Adrenal gland (tissue), 12 donors: ENCODE results near the gene MAPKBP1. TPM values are rescaled to one million over a fixed set of nuclear protein-coding genes. Genes with fewer than 3 reads are reported as not detected.

Experiments used
- DNase-seq, 7 donors: peaks; one replicate each; pipeline ENCODE4 v3.0.0-alpha.2; 2019 to 2020
- H3K27ac ChIP-seq, 5 donors: fragments of 200-600 bp; sonication (generic) in 4 of 5; 1 replicate in 3 of 5; 2 replicates in 2 of 5; pipeline versions ENCODE4 v1.5.1 to v1.8.0; 2016 to 2020; ENCODE audit warnings: mild to moderate bottlenecking in 1 of 5
- H3K27me3 ChIP-seq: fragments of 200-600 bp; 2 replicates; pipeline ENCODE4 v1.8.0; 2021
- H3K36me3 ChIP-seq, 2 donors: fragments of 200-600 bp; replicated peaks in 1 of 2; 1 replicate in 1 of 2; 2 replicates in 1 of 2; pipeline versions ENCODE4 v1.5.1 to v1.8.0; 2018 to 2022
- H3K4me1 ChIP-seq, 2 donors: fragments of 200-600 bp; replicated peaks in 1 of 2; 1 replicate in 1 of 2; 2 replicates in 1 of 2; pipeline versions ENCODE4 v1.5.1 to v1.8.0; 2018 to 2021
- H3K4me3 ChIP-seq, 4 donors: fragments of 200-600 bp; sonication (generic) in 3 of 4; one replicate each; pipeline ENCODE4 v1.5.1; 2016 to 2018
- H3K9me3 ChIP-seq, 3 donors: fragments of 200-600 bp; sonication (generic) in 1 of 3; replicated peaks in 1 of 3; 1 replicate in 2 of 3; 2 replicates in 1 of 3; pipeline versions ENCODE4 v1.5.1 to v1.8.0; 2016 to 2021
- POLR2A ChIP-seq, 2 donors: fragments of 450-650 bp; IDR thresholded peaks; one replicate each; pipeline ENCODE4 v1.6.1; 2017; ENCODE audit warnings: antibody characterized with exemption in 2 of 2, mild to moderate bottlenecking in 2 of 2, moderate library complexity in 1 of 2
- WGBS, 4 donors: extraction: QIAGEN DNeasy Blood & Tissue Kit in 2 of 4; methylation state at CpG; one replicate each; pipeline versions ENCODE4 v1.1.5 to v1.1.7; 2013 to 2017; 5-methylcytosine and 5-hydroxymethylcytosine counted together
- intact Hi-C, 2 donors: fragments of 100-400 bp; cut with DNase I; formaldehyde crosslinking; loops; one replicate each; pipeline versions ENCODE4 v1.14.1 to v1.15.0; 2022 to 2023
- polyA plus RNA-seq, 3 donors: library from polyadenylated mRNA; stranded (reverse); fragments of 200-250 nt in 2 of 3; fragments of 350-450 nt in 1 of 3; fragmentation: Illumina TruSeq in 1 of 3; extraction: RNeasy Lipid Tissue Mini Kit (QIAGEN cat#74804) in 1 of 3; gene quantifications; one replicate each; pipeline ENCODE4 v1.2.3, GENCODE V29; 2013 to 2014
- total RNA-seq, 9 donors: library from RNA; depleted of rRNA in 4 of 9; stranded (reverse); fragments of >200 nt in 4 of 9; fragments of 120-200 nt in 1 of 9; fragmentation: NEBNext Ultra II Directional in 1 of 9; extraction: Animal tissue kit (Norgen Biotek cat#: 25700) in 1 of 9; gene quantifications; one replicate each; pipeline versions ENCODE4 v1.1.0 to v1.2.4, GENCODE V29; 2013 to 2023
- TF ChIP-seq, protein P1 (sequence below), 6 experiments: fragments of 450-650 bp in 4 of 6; fragments of 200-600 bp in 2 of 6; sonication (generic) in 1 of 6; IDR thresholded peaks; 1 replicate in 5 of 6; 2 replicates in 1 of 6; pipeline versions ENCODE4 v1.5.1 to v1.8.0; 2016 to 2021; ENCODE audit warnings: antibody characterized with exemption in 6 of 6, mild to moderate bottlenecking in 2 of 6, moderate library complexity in 1 of 6
- donor health status: healthy with polysubstance abuse.
- donor health status: Bipolar disorder and iron deficiency.
- donor health status: DM: yes; HTN: yes; CAD: no.
- donor health status: DM: no; HTN: no; CAD: no.
- donor health status: DM: no; HTN: no; CAD: no.
- donor health status: DM: yes; HTN: yes; CAD: no.

Gene MAPKBP1
- total and polyA plus RNA-seq, 12 donors = 10.1 to 60.7 (median 22.8) TPM

DNA sequence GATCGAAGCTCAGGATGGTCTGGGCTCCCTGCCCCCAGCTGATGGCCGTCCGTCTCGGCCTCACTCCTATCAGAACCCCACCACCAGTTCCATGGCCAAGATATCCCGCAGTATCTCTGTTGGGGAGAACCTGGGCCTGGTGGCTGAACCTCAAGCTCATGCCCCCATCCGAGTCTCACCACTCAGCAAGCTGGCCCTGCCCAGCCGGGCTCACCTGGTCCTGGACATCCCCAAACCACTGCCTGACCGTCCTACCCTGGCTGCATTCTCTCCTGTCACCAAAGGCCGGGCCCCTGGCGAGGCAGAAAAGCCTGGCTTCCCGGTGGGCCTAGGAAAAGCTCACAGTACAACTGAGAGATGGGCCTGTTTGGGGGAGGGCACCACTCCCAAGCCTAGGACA is 49.2 kb downstream of the MAPKBP1 start:
- Histone ChIP-seq H3K9me3 (no peaks in the 10 kb centered on the region), H3K4me3 (no peak overlapping the region), H3K27me3 (no peaks in the 10 kb centered on the region), H3K36me3 (peaks cover 0 to 68% of the 10 kb centered on the region in 2 donors), H3K4me1 (peaks cover 6 to 7% of the 10 kb centered on the region in 2 donors), H3K27ac (no peak overlapping the region)
- no peak for TF ChIP-seq POLR2A (IDR thresholded peaks at IDR 0.05)
- TF ChIP-seq, protein P1, sequence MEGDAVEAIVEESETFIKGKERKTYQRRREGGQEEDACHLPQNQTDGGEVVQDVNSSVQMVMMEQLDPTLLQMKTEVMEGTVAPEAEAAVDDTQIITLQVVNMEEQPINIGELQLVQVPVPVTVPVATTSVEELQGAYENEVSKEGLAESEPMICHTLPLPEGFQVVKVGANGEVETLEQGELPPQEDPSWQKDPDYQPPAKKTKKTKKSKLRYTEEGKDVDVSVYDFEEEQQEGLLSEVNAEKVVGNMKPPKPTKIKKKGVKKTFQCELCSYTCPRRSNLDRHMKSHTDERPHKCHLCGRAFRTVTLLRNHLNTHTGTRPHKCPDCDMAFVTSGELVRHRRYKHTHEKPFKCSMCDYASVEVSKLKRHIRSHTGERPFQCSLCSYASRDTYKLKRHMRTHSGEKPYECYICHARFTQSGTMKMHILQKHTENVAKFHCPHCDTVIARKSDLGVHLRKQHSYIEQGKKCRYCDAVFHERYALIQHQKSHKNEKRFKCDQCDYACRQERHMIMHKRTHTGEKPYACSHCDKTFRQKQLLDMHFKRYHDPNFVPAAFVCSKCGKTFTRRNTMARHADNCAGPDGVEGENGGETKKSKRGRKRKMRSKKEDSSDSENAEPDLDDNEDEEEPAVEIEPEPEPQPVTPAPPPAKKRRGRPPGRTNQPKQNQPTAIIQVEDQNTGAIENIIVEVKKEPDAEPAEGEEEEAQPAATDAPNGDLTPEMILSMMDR (IDR thresholded peaks at IDR 0.05) = no peak
- no peak for DNase-seq
- intact Hi-C loops = no loop called here
- 88 to 100% (median 92%) methylated on average over 2 to 11 of the region's 11 CpGs for WGBS, 4 donors

DNA sequence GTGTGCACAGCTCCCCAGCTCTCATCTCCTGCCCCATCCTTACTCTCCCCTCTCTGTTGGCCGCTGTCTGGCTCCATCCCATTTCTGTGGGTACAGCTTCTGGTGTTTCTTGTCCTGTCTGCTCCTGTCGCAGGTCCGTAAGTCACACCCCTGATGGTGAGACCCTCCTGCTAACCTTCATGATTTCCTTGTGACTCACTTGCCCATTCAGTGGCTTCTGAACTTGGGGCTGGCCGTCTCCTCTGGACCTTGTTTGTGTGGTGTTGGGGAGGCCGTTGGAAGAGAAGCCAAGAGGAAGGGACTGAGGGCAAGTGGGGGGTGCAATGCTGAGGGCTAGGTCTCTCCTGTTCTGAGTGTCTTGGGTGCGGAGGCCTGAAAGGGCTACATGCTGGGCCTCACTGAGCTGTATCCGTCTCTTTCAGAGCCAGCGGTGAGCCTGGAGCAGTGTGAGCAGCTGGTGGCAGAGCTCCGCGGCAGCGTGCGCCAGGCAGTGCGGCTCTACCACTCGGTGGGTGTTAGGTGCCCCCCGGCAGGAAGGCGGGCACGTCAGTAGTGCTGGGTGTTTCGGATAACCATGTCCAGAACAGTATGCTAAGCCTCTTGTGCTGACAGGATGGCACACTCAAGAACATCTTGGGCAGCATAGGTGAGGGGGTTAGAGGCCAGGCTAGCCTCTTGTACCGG is 49.9 kb downstream of the MAPKBP1 start:
- Histone ChIP-seq H3K27ac (no peak overlapping the region), H3K27me3 (no peaks in the 10 kb centered on the region), H3K36me3 (peaks cover 0 to 61% of the 10 kb centered on the region in 2 donors), H3K9me3 (no peaks in the 10 kb centered on the region), H3K4me1 (peaks cover 7 to 13% of the 10 kb centered on the region in 2 donors), H3K4me3 (no peak overlapping the region)
- no peak for DNase-seq
- TF ChIP-seq, protein P1 (IDR thresholded peaks at IDR 0.05) = no peak
- no peak for TF ChIP-seq POLR2A (IDR thresholded peaks at IDR 0.05)
- intact Hi-C loops = no loop called here
- 83 to 95% (median 93%) methylated on average over 8 to 19 of the region's 19 CpGs for WGBS, 4 donors

DNA sequence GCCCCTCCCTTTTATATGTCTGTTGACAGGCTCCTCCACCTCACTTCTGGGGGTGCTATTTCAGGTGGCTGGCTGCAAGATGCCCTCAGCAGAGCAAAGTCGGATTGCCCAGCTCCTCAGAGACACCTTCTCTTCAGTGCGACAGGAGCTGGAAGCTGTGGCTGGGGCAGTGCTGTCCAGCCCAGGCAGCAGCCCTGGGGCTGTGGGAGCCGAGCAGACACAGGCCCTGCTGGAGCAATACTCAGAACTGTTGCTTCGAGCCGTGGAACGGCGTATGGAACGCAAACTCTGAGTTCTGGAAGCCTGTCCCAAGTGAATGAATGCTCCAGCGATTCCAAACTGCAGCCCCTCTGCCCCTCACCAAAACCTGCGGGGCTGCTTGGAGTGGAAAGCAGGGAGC is 50.9 kb downstream of the MAPKBP1 start:
- 84 to 93% (median 92%) methylated on average over 5 to 10 of the region's 10 CpGs for WGBS, 4 donors
- H3K27ac ChIP-seq = no peak overlapping the region
- H3K9me3 ChIP-seq = no peaks in the 10 kb centered on the region
- no peak overlapping the region for H3K4me3 ChIP-seq
- H3K4me1 ChIP-seq = peaks cover 7 to 13% of the 10 kb centered on the region in 2 donors
- H3K36me3 ChIP-seq = peaks cover 0 to 51% of the 10 kb centered on the region in 2 donors
- intact Hi-C loops = no loop called here
- no peaks in the 10 kb centered on the region for H3K27me3 ChIP-seq
- TF ChIP-seq POLR2A (IDR thresholded peaks at IDR 0.05) = no peak
- DNase-seq = no peak

DNA sequence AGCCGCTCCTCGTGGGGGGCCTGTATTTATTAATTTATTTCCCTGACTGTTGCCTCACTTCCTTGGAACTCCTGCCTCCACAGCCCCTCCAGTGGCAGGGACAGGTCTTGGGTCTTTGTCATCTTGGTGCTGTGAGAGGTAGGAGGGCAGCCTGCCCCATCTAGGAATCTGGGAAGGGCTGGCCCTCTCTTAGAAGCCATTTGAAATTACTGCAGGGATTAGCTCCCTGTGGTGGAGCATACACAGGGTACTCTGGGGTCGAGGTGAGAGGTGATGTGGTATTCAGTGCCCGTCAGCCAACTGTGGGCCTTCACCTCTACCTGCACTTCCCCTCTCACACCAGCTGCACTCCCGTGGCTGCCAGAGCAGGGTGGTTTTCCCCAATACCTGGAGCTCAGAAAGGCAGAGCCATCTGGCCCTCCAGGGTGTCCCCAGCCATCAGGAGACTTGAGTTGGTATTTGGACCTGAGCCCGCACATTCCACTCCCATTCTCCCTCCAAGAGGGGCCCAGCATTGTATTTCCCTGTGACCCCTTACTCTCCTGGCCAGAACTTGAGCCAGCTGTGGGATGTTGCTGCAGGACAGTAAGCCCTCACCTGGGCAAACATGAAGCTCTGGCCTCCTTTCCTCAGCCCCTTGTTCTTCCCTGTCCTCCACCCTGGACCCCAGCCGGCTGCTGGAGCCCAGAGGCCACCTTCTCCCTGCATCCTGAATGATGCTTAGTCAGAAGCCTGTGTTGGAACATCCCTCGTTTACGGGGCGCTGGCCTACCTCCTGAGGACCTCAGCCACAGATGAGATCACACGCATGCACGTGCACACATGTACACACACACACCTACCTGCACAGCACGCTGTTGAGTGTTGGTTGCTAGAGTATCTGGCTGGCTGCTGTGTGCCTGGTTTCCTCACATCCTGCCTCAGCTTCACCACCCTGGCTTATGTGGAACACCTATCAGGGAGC is 51.6 kb downstream of the MAPKBP1 start:
- Histone ChIP-seq H3K27me3 (no peaks in the 10 kb centered on the region), H3K9me3 (no peaks in the 10 kb centered on the region), H3K4me1 (peaks cover 7 to 13% of the 10 kb centered on the region in 2 donors), H3K36me3 (peaks cover 0 to 44% of the 10 kb centered on the region in 2 donors), H3K4me3 (no peak overlapping the region), H3K27ac (no peak overlapping the region)
- no peak for DNase-seq
- no peak for TF ChIP-seq POLR2A (IDR thresholded peaks at IDR 0.05)
- TF ChIP-seq, protein P1 (IDR thresholded peaks at IDR 0.05) = no peak
- 82 to 89% (median 85%) methylated on average over 5 to 13 of the region's 13 CpGs for WGBS, 4 donors
- intact Hi-C loops = no loop called here
